Transverse colon (tissue), 4 donors: ENCODE measurements around the gene OR2AT4. TPM values are rescaled to one million over a fixed set of nuclear protein-coding genes. Genes with fewer than 3 reads are reported as not detected.
"Not testable (repeated sequence)": the region's sequence is repeated elsewhere in the genome, so short reads cannot be mapped to it uniquely, and the experiment has no call there.

Experiments used
- DNase-seq: peaks from one replicate; pipeline ENCODE4 v3.0.0-alpha.2; 2019
- H3K27ac ChIP-seq, 4 donors: fragments of 200-600 bp; sonication (generic); 2 replicates each; pipeline ENCODE4 v1.5.1; 2016 to 2018; ENCODE audit warnings: inconsistent platforms in 4 of 4
- H3K27me3 ChIP-seq: fragments of 200-600 bp; sonication (generic); 2 replicates; pipeline ENCODE4 v1.5.1; 2017; ENCODE audit warnings: inconsistent platforms
- H3K36me3 ChIP-seq, 4 donors: fragments of 200-600 bp; sonication (generic); 2 replicates each; pipeline ENCODE4 v1.5.1; 2017 to 2019; ENCODE audit warnings: inconsistent platforms in 4 of 4
- H3K4me1 ChIP-seq, 4 donors: fragments of 200-600 bp; sonication (generic); 2 replicates each; pipeline ENCODE4 v1.5.1; 2017 to 2020; ENCODE audit warnings: inconsistent platforms in 4 of 4
- H3K4me3 ChIP-seq, 4 donors: fragments of 200-600 bp; sonication (generic); 1 replicate in 1 of 4; 2 replicates in 3 of 4; pipeline versions ENCODE4 v1.5.1 to v1.6.1; 2017 to 2019; ENCODE audit warnings: inconsistent platforms in 4 of 4
- H3K9me3 ChIP-seq, 2 donors: fragments of 200-600 bp; sonication (generic); 2 replicates each; pipeline ENCODE4 v1.5.1; 2017 to 2019; ENCODE audit warnings: inconsistent platforms in 2 of 2
- CTCF ChIP-seq, 5 experiments: fragments of 200-600 bp in 3 of 5; fragments of 450-650 bp in 2 of 5; sonication (generic) in 3 of 5; IDR thresholded peaks; 1 replicate in 2 of 5; 2 replicates in 3 of 5; pipeline ENCODE4 v1.5.1; 2016 to 2017; ENCODE audit warnings: antibody characterized with exemption in 5 of 5, inconsistent platforms in 3 of 5, mild to moderate bottlenecking in 2 of 5, moderate library complexity in 1 of 5
- EP300 ChIP-seq: sonication (generic); formaldehyde crosslinking; IDR thresholded peaks from one replicate; pipeline ENCODE4 v1.6.1; 2017; ENCODE audit warnings: antibody characterized with exemption, low read depth
- POLR2A ChIP-seq: fragments of 450-650 bp; IDR thresholded peaks from one replicate; pipeline ENCODE4 v1.6.1; 2016; ENCODE audit warnings: antibody characterized with exemption, mild to moderate bottlenecking, moderate library complexity
- POLR2AphosphoS5 ChIP-seq, 3 donors: sonication (generic); formaldehyde crosslinking; IDR thresholded peaks; one replicate each; pipeline ENCODE4 v1.6.1; 2016; ENCODE audit warnings: antibody characterized with exemption in 3 of 3
- WGBS, 2 donors: methylation state at CpG; one replicate each; pipeline ENCODE4 v1.1.5; 2018; ENCODE audit warnings: low coverage in 1 of 2; 5-methylcytosine and 5-hydroxymethylcytosine counted together
- in situ Hi-C, 4 donors: fragments of 200-750 bp; cut with MboI; loops; one replicate each; pipeline versions ENCODE4 v1.15.0 to v1.15.1; 2017; ENCODE audit warnings: low sequenced_read_pairs in 3 of 4, low pct_ligation_motif_present in 1 of 4, low pct_unique_long_range_greater_than_20kb in 1 of 4
- intact Hi-C: fragments of 100-400 bp; cut with DNase I; formaldehyde crosslinking; loops from one replicate; pipeline ENCODE4 v1.15.1; 2023; ENCODE audit warnings: low total_unique reads
- total RNA-seq, 4 donors: library from RNA; depleted of rRNA; stranded (reverse); fragments of >200 nt; gene quantifications; one replicate each; pipeline ENCODE4 v1.1.0, GENCODE V29; 2016

The OR2AT4 gene
- total RNA-seq, 4 donors from 2014 or later = not detected

DNA sequence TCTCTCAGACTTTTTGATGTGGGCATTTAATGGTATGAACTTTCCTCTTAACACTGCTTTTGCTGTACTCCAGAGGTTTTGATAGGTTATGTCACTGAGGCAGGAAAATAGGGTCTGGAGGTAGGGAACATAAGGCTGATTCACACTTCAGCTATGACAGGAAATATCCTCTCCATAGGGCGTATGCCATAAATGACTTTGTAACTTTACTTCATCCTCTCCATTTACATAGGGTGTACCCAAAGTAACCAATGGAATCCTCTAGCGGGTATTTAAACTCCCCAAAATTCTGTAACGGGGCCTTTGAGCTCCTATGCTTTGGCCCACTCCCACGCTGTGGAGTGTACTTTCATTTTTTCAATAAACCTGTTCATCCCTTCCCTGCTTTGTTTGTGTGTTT, 49.5 kb downstream of the OR2AT4 start:
- Histone ChIP-seq H3K9me3 (peaks cover 1 to 3% of the 10 kb centered on the region in 2 donors), H3K4me3 (no peak overlapping the region), H3K36me3 (no peaks in the 10 kb centered on the region), H3K27ac (no peak overlapping the region), H3K4me1 (no peaks in the 10 kb centered on the region), H3K27me3 (no peaks in the 10 kb centered on the region)
- DNase-seq = no peak
- in situ Hi-C loops = no loop called here
- intact Hi-C loops = no loop called here
- 88 to 92% methylated on average over 3 to 4 of the region's 4 CpGs for WGBS, 2 donors
- TF ChIP-seq EP300 (no peak), POLR2A (no peak), CTCF (IDR thresholded peaks at IDR 0.05) (no peak), POLR2AphosphoS5 (IDR thresholded peaks at IDR 0.05) (no peak)

DNA sequence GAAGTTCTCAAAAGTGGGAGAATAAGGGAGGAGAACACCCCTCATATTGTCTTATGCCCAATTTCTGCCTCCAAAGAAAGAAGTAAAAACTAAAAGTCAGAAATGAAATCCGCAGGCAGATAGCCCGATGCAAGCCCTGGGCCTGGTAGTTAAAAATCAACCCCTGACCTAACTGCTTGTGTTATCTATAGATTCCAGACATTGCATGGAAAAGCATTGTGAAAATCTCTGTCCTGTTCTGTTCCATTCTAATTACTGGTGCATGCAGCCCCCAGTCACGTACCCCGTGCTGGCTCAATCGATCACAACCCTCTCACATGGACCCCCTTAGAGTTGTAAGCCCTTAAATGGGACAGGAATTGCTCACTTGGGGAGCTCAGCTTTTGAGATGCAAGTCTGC, 50.0 kb downstream of the OR2AT4 start:
- H3K36me3 ChIP-seq, H3K9me3 ChIP-seq, H3K4me1 ChIP-seq, H3K4me3 ChIP-seq, H3K27me3 ChIP-seq, H3K27ac ChIP-seq, in situ Hi-C loops, intact Hi-C loops, DNase-seq: not testable (repeated sequence)
- 78% methylated on average over 5 of the region's 5 CpGs; no CpG with 5 or more reads in 1 of the 2 donors for WGBS, 2 donors

- 40 to 86% methylated on average over 1 to 14 of the region's 15 CpGs for WGBS, 2 donors
- H3K27me3 ChIP-seq, H3K9me3 ChIP-seq, H3K4me1 ChIP-seq, intact Hi-C loops, H3K4me3 ChIP-seq, H3K36me3 ChIP-seq, in situ Hi-C loops, H3K27ac ChIP-seq, DNase-seq: not testable (repeated sequence)
Observed at GRCh38 chr11:75044381-75045170, 52.1 kb downstream of the OR2AT4 start.

- H3K9me3 ChIP-seq, H3K4me3 ChIP-seq, H3K4me1 ChIP-seq, H3K27me3 ChIP-seq, in situ Hi-C loops, intact Hi-C loops, H3K27ac ChIP-seq, DNase-seq, H3K36me3 ChIP-seq: not testable (repeated sequence)
- whole genome bisulfite sequencing, 2 donors = 40 to 69% methylated on average over 3 of the region's 3 CpGs
Observed at GRCh38 chr11:75041821-75042220, 54.9 kb downstream of the OR2AT4 start.

DNA sequence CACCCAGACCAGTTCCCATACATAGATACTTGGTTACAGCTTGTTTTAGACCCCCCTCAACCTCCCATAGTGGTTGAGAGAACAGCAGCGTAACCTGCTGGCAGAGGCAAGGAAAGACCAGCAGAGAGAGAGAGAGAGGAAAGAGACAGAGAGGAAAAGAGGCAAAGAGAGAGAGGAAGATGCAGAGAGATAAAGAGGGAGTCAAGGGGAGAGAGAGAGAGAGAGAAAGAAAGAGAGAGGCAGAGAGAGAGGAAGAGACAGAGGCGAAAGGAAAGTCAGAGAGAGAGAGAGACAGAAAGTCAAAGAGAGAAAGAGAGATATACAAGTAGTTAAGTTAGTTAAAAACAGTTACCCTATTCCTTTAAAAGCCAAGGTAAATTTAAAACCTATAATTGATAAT, 55.4 kb downstream of the OR2AT4 start:
- Histone ChIP-seq H3K36me3 (no peaks in the 10 kb centered on the region), H3K27me3 (no peaks in the 10 kb centered on the region), H3K4me3 (no peak overlapping the region), H3K4me1 (no peaks in the 10 kb centered on the region), H3K27ac (no peak overlapping the region), H3K9me3 (no peaks in the 10 kb centered on the region)
- intact Hi-C loops (no loop called here), in situ Hi-C loops (no loop called here)
- TF ChIP-seq POLR2AphosphoS5 (IDR thresholded peaks at IDR 0.05) (no peak), EP300 (no peak), POLR2A (no peak), CTCF (IDR thresholded peaks at IDR 0.05) (no peak)
- no peak for DNase-seq
- 97 to 100% methylated on average over 2 of the region's 2 CpGs for WGBS, 2 donors
